IPS-11a (cell line): ENCODE results near the gene CCDC144A.
"Not testable (repeated sequence)": the region's sequence is repeated elsewhere in the genome, so short reads cannot be mapped to it uniquely, and the experiment has no call there.

Experiments
- H3K4me3 ChIP-seq: one replicate; pipeline ENCODE4 v1.5.1; 2013; ENCODE audit warnings: low read depth, low read length, control low read depth

The CCDC144A gene, protein sequence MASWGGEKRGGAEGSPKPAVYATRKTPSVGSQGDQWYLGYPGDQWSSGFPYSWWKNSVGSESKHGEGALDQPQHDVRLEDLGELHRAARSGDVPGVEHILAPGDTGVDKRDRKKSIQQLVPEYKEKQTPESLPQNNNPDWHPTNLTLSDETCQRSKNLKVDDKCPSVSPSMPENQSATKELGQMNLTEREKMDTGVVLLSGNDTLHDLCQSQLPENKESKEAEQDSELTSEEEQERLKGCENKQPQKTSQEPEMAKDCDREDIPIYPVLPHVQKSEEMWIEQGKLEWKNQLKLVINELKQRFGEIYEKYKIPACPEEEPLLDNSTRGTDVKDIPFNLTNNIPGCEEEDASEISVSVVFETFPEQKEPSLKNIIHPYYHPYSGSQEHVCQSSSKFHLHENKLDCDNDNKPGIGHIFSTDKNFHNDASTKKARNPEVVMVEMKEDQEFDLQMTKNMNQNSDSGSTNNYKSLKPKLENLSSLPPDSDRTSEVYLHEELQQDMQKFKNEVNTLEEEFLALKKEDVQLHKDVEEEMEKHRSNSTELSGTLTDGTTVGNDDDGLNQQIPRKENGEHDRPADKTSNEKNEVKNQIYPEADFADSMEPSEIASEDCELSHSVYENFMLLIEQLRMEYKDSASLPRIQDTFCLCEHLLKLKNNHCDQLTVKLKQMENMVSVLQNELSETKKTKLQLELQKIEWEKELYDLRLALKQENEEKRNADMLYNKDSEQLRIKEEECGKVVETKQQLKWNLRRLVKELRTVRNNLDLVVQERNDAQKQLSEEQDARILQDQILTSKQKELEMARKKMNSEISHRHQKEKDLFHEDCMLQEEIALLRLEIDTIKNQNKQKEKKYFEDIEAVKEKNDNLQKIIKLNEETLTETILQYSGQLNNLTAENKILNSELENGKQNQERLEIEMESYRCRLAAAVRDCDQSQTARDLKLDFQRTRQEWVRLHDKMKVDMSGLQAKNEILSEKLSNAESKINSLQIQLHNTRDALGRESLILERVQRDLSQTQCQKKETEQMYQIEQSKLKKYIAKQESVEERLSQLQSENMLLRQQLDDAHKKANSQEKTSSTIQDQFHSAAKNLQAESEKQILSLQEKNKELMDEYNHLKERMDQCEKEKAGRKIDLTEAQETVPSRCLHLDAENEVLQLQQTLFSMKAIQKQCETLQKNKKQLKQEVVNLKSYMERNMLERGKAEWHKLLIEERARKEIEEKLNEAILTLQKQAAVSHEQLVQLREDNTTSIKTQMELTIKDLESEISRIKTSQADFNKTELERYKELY (N-terminal part only)

DNA sequence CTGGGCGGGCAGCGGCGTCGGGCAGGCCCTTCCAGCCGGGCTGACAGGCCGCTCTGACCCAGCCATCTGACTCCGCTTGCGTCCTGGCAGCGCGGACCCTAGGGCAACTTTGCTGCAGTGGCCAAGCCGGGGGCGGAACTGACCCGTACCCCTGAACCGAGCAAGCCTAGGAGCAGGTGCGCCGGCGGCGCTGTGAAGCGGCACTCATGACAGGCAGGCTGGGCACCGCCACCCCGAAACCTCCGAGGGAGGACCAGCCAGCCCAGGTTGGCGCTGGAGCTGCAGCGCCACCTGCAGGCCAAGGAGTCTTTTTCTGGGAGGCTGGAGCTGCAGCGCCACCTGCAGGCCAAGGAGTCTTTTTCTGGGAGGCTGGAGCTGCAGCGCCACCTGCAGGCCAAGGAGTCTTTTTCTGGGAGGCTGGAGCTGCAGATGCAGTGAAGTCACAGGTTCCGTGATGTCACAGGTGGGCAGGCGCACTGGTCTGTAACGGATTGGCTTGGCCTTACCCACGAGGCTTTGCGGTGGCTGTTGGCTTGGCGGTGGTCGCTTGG lies at the start of gene CCDC144A:
TSS of gene CCDC144A (plus strand) at position 511 of the 551 bp plus-strand sequence. CDS start 160 bp downstream, outside the sequence.
- H3K4me3 ChIP-seq, result not testable (repeated sequence)

- no peak overlapping the region for H3K4me3 ChIP-seq
Observed at GRCh38 chr17:16649585-16649984, 40.5 kb upstream of the CCDC144A start.

- H3K4me3 ChIP-seq, result no peak overlapping the region
Observed at GRCh38 chr17:16652252-16652651, 37.8 kb upstream of the CCDC144A start.

- H3K4me3 ChIP-seq, result peak overlapping the region; percentile 49
Observed at GRCh38 chr17:16652847-16653366, 37.1 kb upstream of the CCDC144A start.

- peak within 1 kb of the TSS; percentile 49 for H3K4me3 ChIP-seq
Observed at GRCh38 chr17:16653367-16654041, 36.5 kb upstream of the CCDC144A start, which contains the start of gene ZNF624. Gene ZNF624 (minus strand): TSS chr17:16653850.

DNA sequence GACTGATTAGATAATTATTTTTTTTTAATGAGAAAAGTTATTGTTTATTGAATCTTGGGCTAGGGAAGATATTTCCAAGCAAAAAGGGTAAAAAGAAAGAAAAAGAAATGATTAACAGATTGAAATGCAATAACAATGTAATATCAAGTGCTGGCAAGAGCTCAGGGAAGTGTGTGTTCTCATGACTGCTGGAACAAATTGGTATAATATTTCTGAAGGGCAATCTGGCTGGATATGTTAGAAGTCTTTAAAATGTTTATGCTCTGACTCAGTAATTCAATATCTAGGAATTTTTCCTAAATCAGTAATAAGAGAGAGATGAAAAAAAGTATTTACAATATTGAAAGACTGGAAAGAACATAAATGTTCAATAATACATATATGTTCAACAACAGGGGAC lies 28.8 kb upstream of the CCDC144A start:
- no peak overlapping the region for H3K4me3 ChIP-seq

GRCh38 chr17:16662936-16663335 lies 27.1 kb upstream of the CCDC144A start:
- no peak overlapping the region for H3K4me3 ChIP-seq

- H3K4me3 ChIP-seq, result peak overlapping the region; percentile 29
Observed at GRCh38 chr17:16666553-16666906, 23.5 kb upstream of the CCDC144A start.

DNA sequence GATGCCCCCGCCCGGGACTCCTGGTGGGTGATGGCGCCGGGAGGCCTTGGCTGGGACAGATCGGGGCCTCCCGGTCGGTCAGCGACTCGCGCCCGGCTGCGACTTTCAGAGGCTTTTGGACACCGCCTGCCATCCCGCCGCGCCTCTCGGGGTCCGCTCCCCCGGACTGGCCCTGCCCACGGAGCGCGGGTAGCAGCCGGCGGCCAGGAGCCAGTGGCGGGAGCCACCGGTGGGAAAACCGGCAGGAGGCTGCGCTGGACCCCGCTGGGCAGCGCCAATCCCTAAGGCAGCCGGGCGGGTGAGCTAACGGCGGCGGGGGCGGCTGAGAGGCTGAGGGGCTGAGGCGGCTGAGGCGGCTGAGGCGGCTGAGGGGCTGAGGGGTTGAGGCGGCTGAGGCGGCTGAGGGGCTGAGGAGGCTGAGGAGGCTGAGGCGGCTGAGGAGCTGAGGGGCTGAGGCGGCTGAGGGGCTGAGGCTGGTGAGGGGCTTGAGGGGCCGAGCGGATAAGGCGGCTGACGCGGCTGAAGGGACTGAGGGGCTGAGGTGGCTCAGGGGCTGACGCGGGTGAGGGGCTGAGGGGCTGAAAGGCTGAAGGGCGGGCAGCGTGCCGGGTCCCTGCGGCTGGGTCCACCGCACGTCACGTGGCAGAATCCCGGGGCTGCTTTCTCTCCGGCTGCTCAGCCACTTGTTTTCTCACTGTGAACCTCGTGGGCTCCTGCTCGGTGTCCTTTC lies 23.0 kb upstream of the CCDC144A start:
- peak overlapping the region; percentile 29 for H3K4me3 ChIP-seq

GRCh38 chr17:16676676-16677268 lies 13.3 kb upstream of the CCDC144A start:
- no peak overlapping the region for H3K4me3 ChIP-seq

DNA sequence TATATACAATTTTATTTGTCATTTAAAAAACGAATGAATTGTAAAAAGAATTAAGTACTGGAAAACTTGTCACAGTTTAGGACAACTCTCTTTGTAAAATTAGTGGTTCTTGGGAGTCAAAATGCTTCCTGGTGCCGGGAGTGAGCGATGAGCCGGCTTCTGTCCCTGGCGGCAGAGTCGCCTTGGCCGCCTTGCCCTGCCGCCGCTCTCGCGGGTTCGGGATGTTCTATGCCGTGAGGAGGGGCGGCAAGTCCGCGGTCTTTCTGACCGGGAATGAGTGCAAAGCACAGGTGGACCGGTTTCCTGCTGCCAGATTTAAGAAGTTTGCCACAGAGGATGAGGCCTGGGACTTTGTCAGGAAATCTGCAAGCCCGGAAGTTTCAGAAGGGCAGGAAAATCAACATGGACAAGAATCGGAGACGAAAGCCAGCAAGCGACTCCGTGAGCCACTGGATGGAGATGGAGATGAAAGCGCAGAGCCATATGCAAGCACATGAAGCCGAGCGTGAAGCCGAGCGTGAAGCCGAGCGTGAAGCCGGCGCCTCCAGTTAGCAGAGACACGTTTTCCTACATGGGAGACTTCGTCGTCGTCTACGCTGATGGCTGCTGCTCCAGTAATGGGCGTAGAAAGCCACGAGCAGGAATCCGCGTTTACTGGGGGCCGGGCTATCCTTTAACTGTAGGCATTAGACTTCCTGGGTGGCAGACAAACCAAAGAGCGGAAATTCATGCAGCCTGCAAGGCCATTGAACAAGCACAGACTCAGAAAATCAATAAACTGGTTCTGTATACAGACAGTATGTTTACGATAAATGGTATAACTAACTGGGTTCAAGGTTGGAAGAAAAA lies 6.5 kb upstream of the CCDC144A start:
- not testable (repeated sequence) for H3K4me3 ChIP-seq

GRCh38 chr17:16686019-16686418 lies 4.0 kb upstream of the CCDC144A start:
- H3K4me3 ChIP-seq, result not testable (repeated sequence)

DNA sequence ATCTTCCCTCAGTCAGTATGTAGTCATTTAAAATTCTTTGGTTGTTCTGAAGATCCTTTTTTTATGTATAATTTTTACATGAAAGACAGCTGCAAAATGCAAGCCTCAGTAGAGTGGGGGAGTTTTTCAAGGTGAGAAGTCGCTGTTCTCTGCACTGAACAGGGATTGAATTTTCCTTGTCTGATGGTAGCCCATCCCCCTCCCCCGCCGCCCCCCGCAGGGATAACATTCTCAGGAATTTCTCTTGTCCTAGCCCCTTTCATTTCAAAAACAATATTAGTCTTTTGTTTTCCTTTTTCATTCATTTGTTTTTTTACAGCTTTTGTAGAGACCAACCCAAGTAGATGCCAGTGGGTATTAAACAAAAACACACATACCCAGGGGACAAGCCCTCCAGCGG lies 2.9 kb upstream of the CCDC144A start:
- not testable (repeated sequence) for H3K4me3 ChIP-seq

- H3K4me3 ChIP-seq, result not testable (repeated sequence)
Observed at GRCh38 chr17:16690447-16690846, 406 bp downstream of the CCDC144A start.

- not testable (repeated sequence) for H3K4me3 ChIP-seq
Observed at GRCh38 chr17:16697603-16698002, 7.6 kb downstream of the CCDC144A start.

DNA sequence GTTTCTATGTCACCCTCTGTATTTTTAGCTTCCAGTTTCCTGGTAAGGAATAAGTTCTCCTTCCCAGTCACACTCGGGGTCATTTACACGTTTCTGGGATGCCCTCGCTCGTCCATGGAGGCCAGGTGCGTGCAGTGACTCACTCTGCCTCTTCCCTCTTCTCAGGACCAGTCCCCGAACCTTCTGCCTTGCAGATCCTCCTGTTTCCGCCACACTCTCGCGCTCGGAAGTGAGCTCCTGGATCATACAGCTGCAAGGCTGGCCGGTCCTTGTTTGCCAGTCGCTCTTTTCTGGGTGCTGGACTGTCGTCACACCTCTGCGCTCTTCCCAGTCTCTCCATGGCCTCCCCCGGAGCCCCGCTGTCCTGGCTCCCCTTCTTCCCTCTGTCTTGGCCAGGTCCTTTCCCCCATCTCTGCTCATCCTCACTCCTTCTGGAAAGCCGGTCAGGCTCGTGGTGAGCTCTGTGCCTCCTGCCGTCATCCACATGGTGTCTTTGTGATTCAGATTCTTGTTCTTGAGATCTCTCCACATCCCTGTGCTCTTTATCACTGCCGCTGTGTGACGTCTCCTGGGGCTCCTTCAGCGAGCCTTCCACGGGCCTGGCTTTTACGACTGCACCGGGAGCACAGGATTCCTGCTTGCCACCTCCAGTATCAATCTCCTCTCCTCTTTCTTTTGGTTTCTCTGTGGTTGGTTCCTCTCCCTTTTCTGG lies 55.6 kb downstream of the CCDC144A start:
- not testable (repeated sequence) for H3K4me3 ChIP-seq

DNA sequence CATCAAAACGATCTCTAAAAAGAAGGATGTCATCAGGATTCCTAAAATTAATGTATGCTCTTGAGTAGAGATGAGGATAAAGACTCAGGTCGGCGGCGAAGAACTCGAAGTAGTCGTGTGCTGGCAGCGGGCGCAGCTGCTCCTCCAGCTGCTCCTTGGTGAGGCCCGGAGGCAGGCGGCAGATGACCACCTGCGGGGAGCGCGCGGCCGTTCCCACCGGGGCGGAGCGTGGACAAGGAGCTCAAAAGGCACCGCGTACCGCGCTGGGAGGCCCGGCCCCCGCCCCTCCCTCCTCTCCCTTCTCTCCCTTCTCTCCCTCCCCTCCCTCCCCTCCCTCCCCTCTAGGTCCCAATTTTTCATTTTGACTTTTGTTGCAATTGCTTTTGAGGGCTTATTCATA lies 56.5 kb downstream of the CCDC144A start:
- not testable (repeated sequence) for H3K4me3 ChIP-seq
